H1 (cell line): ENCODE measurements around the gene LUC7L3. TPM values are rescaled to one million over a fixed set of nuclear protein-coding genes. Genes with fewer than 3 reads are reported as not detected.

Experiments used
- EGR1 ChIP-seq: IDR thresholded peaks from 2 replicates; pipeline ENCODE4 v1.6.1; 2011; ENCODE audit warnings: low read depth, low read length, borderline replicate concordance
- FOSL1 ChIP-seq: IDR thresholded peaks from 2 replicates; pipeline ENCODE4 v1.6.1; 2011; ENCODE audit warnings: mild to moderate bottlenecking, low read depth, low read length, moderate library complexity; ENCODE audit not compliant: insufficient read depth
- PHF8 ChIP-seq: fragments of 200-600 bp; sonication (generic); conservative IDR thresholded peaks from 2 replicates; pipeline ENCODE4 v1.7.1; 2012; ENCODE audit warnings: low read depth, mild to moderate bottlenecking, inconsistent platforms, low read length, moderate library complexity
- POLR2A ChIP-seq, 2 experiments: IDR thresholded peaks; 1 replicate in 1 of 2; 2 replicates in 1 of 2; pipeline ENCODE4 v1.6.1; 2011; ENCODE audit warnings: low read depth in 2 of 2, low read length in 2 of 2, mild to moderate bottlenecking in 2 of 2; ENCODE audit errors: control extremely low read depth in 1 of 2
- RNF2 ChIP-seq: fragments of 200-900, 300-1000 bp; sonication (generic); IDR thresholded peaks from 2 replicates; pipeline ENCODE4 v1.7.1; 2016; ENCODE audit warnings: borderline replicate concordance, low read depth, mild to moderate bottlenecking, antibody characterized with exemption, low read length; ENCODE audit not compliant: poor library complexity, severe bottlenecking; ENCODE audit errors: missing control alignments
- SIN3A ChIP-seq, 2 experiments: IDR thresholded peaks in 1 of 2; conservative IDR thresholded peaks in 1 of 2; 2 replicates each; pipeline ENCODE4 v1.6.1; 2011 to 2012; ENCODE audit warnings: low read length in 2 of 2, improper control_type of control experiment in 1 of 2, low read depth in 1 of 2, mild to moderate bottlenecking in 1 of 2
- SIX5 ChIP-seq: IDR thresholded peaks from 2 replicates; pipeline ENCODE4 v1.6.1; 2011; ENCODE audit warnings: mild to moderate bottlenecking, low read depth, low read length
- SP4 ChIP-seq: IDR thresholded peaks from 2 replicates; pipeline ENCODE4 v1.6.1; 2012; ENCODE audit warnings: low read length, inconsistent platforms
- SUZ12 ChIP-seq: fragments of 200-600 bp; sonication (generic); IDR thresholded peaks from 2 replicates; pipeline ENCODE4 v1.6.1; 2012; ENCODE audit warnings: mild to moderate bottlenecking, inconsistent platforms, low read length, moderate library complexity, mixed read lengths
- TCF12 ChIP-seq: IDR thresholded peaks from 2 replicates; pipeline ENCODE4 v1.6.1; 2011; ENCODE audit warnings: low read depth, mild to moderate bottlenecking, low read length
- YY1 ChIP-seq: IDR thresholded peaks from 2 replicates; pipeline ENCODE4 v1.6.1; 2011; ENCODE audit warnings: low read depth, mild to moderate bottlenecking, low read length
- ZNF274 ChIP-seq: IDR thresholded peaks from 2 replicates; pipeline ENCODE4 v1.7.0; 2012; ENCODE audit warnings: low read length, borderline replicate concordance; ENCODE audit errors: extremely low read depth
- polyA plus RNA-seq, 7 experiments: library from polyadenylated mRNA; depleted of rRNA in 3 of 7; stranded (reverse) in 5 of 7; unstranded in 2 of 7; fragments of >200 nt in 5 of 7; fragments of 200-250 nt in 2 of 7; gene quantifications; 1 replicate in 5 of 7; 2 replicates in 1 of 7; 4 replicates in 1 of 7; pipeline versions ENCODE4 v1.2.1 to v1.2.3, GENCODE V29; 2011 to 2013; ENCODE audit warnings: missing spikeins in 2 of 7, mixed read lengths in 2 of 7
- total RNA-seq: library from RNA; stranded (reverse); fragmentation: NEBNext Ultra II Directional; extraction: Animal tissue kit (Norgen Biotek cat#: 25700); gene quantifications from 2 replicates; pipeline ENCODE4 v1.2.1, GENCODE V29; 2021
- TF ChIP-seq, protein P1 (sequence below), 3 experiments: IDR thresholded peaks; 1 replicate in 2 of 3; 2 replicates in 1 of 3; pipeline versions ENCODE4 v1.5.1 to v1.6.1; 2011; ENCODE audit warnings: low read length in 3 of 3, mild to moderate bottlenecking in 3 of 3, inconsistent platforms in 2 of 3, low read depth in 1 of 3, moderate library complexity in 1 of 3; ENCODE audit not compliant: insufficient read depth in 1 of 3; ENCODE audit errors: control extremely low read depth in 1 of 3

Gene LUC7L3
- total and polyA plus RNA-seq, 2 of the 8 experiments (the other 6 are each of a cell fraction or from before 2014, with no cell fraction given) = 102 to 126 TPM

DNA sequence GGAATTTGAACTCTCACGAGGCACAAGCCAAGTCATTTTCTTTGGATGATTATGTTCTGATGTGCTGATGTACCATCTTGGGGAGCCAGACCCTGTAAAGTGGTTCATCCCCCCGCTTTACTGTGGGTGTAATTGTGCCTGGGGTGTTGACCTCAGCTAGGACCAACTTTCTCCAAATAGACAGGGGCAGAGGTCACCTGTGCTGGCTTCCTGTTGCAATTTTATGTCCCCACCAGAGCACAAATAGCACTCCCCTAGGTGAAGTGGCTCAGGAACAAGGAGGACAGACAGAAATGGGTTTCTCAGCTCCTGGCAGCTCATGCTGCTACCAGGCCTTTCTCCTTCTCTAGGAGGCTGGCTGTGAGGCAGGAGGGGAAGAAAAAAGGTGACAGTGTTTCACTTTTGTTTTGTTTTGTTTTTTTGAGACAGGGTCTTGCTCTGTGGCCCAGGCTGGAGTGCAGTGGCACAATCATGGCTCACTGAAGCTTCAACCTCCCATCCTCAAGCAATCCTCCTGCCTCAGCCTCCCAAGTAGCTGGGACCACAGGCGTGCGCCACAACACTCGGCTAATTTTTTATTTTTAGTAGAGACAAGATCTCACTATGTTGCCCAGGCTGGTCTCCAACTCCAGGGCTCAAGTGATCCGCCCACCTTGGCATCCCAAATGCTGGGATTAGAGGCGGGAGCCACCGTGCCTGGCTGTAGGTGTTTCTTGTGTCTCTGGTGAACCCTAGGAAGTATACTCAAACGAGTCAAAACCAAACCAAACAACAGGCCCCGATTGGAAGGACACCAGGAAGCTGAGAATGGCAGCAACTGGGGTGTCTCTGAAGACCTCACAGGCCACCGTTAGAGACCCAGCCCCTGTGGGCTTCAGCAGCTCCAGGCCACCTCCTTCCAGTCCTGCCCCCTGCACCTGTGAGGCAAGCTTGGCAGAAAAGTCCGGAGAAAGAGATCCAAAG lies 83.5 kb downstream of the LUC7L3 start (continued):
- TF ChIP-seq, protein P1, sequence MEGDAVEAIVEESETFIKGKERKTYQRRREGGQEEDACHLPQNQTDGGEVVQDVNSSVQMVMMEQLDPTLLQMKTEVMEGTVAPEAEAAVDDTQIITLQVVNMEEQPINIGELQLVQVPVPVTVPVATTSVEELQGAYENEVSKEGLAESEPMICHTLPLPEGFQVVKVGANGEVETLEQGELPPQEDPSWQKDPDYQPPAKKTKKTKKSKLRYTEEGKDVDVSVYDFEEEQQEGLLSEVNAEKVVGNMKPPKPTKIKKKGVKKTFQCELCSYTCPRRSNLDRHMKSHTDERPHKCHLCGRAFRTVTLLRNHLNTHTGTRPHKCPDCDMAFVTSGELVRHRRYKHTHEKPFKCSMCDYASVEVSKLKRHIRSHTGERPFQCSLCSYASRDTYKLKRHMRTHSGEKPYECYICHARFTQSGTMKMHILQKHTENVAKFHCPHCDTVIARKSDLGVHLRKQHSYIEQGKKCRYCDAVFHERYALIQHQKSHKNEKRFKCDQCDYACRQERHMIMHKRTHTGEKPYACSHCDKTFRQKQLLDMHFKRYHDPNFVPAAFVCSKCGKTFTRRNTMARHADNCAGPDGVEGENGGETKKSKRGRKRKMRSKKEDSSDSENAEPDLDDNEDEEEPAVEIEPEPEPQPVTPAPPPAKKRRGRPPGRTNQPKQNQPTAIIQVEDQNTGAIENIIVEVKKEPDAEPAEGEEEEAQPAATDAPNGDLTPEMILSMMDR (IDR thresholded peaks at IDR 0.05; ENCODE audit: control extremely low read depth in 1 of 3, insufficient read depth in 1 of 3, low read depth in 1 of 3, low read length in 3 of 3) = no peak
- TF ChIP-seq YY1 (no peak), PHF8 (no peak), EGR1 (no peak), POLR2A (IDR thresholded peaks at IDR 0.05; ENCODE audit: control extremely low read depth in 1 of 2, low read depth in 2 of 2, low read length in 2 of 2) (no peak), RNF2 (no peak), FOSL1 (no peak), SP4 (no peak), TCF12 (no peak), ZNF274 (no peak), SIX5 (no peak), SUZ12 (no peak), SIN3A (conservative IDR thresholded peaks at IDR 0.05 in 1 of 2, IDR thresholded peaks at IDR 0.05 in 1 of 2; ENCODE audit: low read depth in 1 of 2, low read length in 2 of 2) (no peak)
- TF ChIP-seq, all 59 proteins: peak for 0
